C4-2B (cell line): ENCODE data around the gene ZC3H7A.

Experiments
- H3K27ac ChIP-seq: fragments of 450-650 bp; 2 replicates; pipeline ENCODE4 v1.5.1; 2017
- CTCF ChIP-seq: fragments of 450-650 bp; conservative IDR thresholded peaks from 2 replicates; pipeline ENCODE4 v1.5.1; 2017; ENCODE audit warnings: mild to moderate bottlenecking
- ZFX ChIP-seq: fragments of 450-650 bp; IDR thresholded peaks from 2 replicates; pipeline ENCODE4 v1.6.1; 2017

Gene ZC3H7A

DNA sequence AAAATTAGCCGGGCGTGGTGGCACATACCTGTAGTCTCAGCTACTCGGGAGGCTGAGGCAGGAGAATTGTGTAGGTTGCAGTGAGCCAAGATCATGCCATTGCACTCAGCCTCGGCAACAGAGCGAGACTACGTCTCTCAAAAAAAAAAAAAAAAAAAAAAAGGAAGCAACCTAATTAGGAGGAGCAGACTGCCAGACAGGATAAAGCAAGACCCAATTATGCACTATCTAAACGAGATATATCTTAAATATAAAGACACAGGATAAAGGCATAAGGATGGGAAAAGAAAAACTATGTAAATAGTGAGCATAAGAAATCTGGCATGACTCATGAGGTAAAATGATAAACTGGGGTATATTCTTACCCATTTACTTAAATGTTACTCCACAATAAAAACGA, 59.3 kb downstream of the ZC3H7A start:
- no peak for TF ChIP-seq ZFX
- TF ChIP-seq CTCF: no peak
- H3K27ac ChIP-seq: no peak overlapping the region

GRCh38 chr16:11736903-11737302, 60.2 kb downstream of the ZC3H7A start:
- no peak for TF ChIP-seq CTCF
- no peak for TF ChIP-seq ZFX
- H3K27ac ChIP-seq: no peak overlapping the region

GRCh38 chr16:11735787-11736186, 61.3 kb downstream of the ZC3H7A start:
- no peak overlapping the region for H3K27ac ChIP-seq
- TF ChIP-seq CTCF (no peak), ZFX (no peak)

DNA sequence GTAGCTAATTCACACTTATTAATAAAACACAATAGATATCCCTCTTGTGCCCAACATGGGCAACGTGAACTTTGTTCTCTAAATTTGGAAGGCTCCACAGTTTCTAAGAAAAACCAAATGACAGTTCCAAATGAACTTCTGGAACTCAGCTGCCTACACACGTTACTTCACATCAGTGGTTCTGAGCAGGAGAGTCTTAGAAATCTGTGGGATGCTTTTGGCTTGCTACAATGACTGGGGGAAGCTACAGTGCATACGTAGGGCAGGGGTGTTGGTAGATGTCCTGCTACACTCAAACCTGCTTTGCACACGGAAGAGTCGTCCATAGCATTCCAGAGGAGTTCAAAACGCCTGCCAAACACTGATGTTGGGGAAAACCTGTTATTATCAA, 62.4 kb downstream of the ZC3H7A start:
- H3K27ac ChIP-seq: no peak overlapping the region

GRCh38 chr16:11734025-11734652, 62.9 kb downstream of the ZC3H7A start:
- no peak overlapping the region for H3K27ac ChIP-seq
- TF ChIP-seq CTCF (no peak), ZFX (no peak)

More for the DNA sequence above, 62.4 kb downstream of the ZC3H7A start:
- TF ChIP-seq ZFX (no peak), CTCF (no peak)

DNA sequence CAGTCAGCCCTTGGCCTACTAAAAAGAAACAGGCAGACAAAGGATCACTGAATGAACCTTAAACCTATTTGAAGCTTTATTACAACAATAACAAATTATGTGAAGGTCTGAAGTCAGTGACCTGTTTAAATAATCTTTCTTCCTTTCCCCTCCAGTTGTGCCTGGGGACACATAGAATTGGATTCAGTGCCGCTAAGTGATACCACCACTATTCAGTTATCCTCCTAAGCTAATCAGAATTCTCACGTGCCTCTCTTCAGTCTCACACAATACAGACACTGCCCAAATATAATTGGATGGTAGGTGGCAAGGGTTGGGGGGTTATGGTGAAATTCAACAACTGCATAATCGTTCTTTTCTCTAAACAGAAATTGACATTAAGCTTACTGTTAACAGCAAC, 65.8 kb downstream of the ZC3H7A start:
- no peak overlapping the region for H3K27ac ChIP-seq
- TF ChIP-seq CTCF (no peak), ZFX (no peak)

DNA sequence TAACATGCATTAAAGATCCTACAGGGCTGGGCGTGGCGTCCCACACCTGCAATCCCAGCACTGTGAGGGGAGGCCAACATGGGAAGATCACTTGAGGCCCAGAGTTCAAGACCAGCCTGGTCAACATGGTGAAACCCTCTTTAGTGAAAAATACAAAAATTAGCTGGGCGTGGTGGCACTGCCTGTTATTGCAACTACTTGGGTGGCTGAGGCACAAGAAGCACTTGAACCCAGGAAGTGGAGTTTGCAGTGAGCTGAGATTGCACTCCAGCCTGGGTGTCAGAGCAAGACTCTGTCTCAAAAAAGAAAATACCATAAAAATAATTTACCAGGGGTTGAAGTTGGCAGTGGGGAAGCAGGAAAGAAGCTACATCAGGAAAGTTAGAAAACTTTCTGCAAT, 67.3 kb downstream of the ZC3H7A start:
- no peak overlapping the region for H3K27ac ChIP-seq

More for the DNA sequence above, 67.3 kb downstream of the ZC3H7A start:
- TF ChIP-seq CTCF (no peak), ZFX (no peak)
